Measurements from ENCODE around the gene CAAP1. TPM values are rescaled to one million over a fixed set of nuclear protein-coding genes. Genes with fewer than 3 reads are reported as not detected.
A peak's percentile ranks its signal among the peaks of the same experiment; 100 is the strongest.

Gene CAAP1
- total RNA-seq: 10 to 100 TPM; 19.0 to 20.4 TPM

GRCh38 chr9:26892251-26893029 is at the start of gene CAAP1:
CAAP1 (minus strand) TSS chr9:26892802; CDS start chr9:26892715, 87 bp downstream.
- Histone ChIP-seq H3K4me1 (ENCODE audit: control insufficient read depth in 1 of 2, low read depth in 2 of 2) (peaks cover 16 to 22% of the 10 kb centered on the region in 2 donors), H3K36me3 (no peaks in the 10 kb centered on the region), H3K4me3 (peak within 1 kb of the TSS; percentile 93), H3K9me3 (no peaks in the 10 kb centered on the region), H3K27me3 (replicated peaks; ENCODE audit: insufficient read depth) (no peaks in the 10 kb centered on the region), H3K27ac (peak within 1 kb of the TSS; percentile 93 to 98)
- DNase-seq (ENCODE audit: low spot score) (peak; percentile 78), ATAC-seq (ENCODE audit: insufficient number of reproducible peaks, low FRiP score, low read depth) (peak; percentile 80)
- peak; percentile 47 for TF ChIP-seq CTCF (IDR thresholded peaks at IDR 0.05)

GRCh38 chr9:26940779-26941178 is 48.2 kb upstream of the CAAP1 start:
- no peaks in the 10 kb centered on the region for H3K27me3 ChIP-seq (replicated peaks; ENCODE audit: insufficient read depth)
- peaks cover 16 to 28% of the 10 kb centered on the region in 2 donors for H3K4me1 ChIP-seq (ENCODE audit: control insufficient read depth in 1 of 2, low read depth in 2 of 2)
- no peak overlapping the region for H3K27ac ChIP-seq
- no peaks in the 10 kb centered on the region for H3K9me3 ChIP-seq
- DNase-seq (ENCODE audit: low spot score): no peak
- ATAC-seq (ENCODE audit: insufficient number of reproducible peaks, low FRiP score, low read depth): no peak
- no peak overlapping the region for H3K4me3 ChIP-seq
- no peak for TF ChIP-seq CTCF (IDR thresholded peaks at IDR 0.05)
- H3K36me3 ChIP-seq: no peaks in the 10 kb centered on the region

GRCh38 chr9:26939955-26940711 is 47.5 kb upstream of the CAAP1 start:
- Histone ChIP-seq H3K27ac (no peak overlapping the region), H3K36me3 (no peaks in the 10 kb centered on the region), H3K4me1 (ENCODE audit: control insufficient read depth in 1 of 2, low read depth in 2 of 2) (peaks cover 10 to 22% of the 10 kb centered on the region in 2 donors), H3K27me3 (replicated peaks; ENCODE audit: insufficient read depth) (no peaks in the 10 kb centered on the region), H3K4me3 (no peak overlapping the region), H3K9me3 (no peaks in the 10 kb centered on the region)
- TF ChIP-seq CTCF (IDR thresholded peaks at IDR 0.05): no peak
- ATAC-seq (ENCODE audit: insufficient number of reproducible peaks, low FRiP score, low read depth) (no peak), DNase-seq (ENCODE audit: low spot score) (no peak)

GRCh38 chr9:26937816-26938371 is 45.3 kb upstream of the CAAP1 start:
- no peaks in the 10 kb centered on the region for H3K36me3 ChIP-seq
- ATAC-seq (ENCODE audit: insufficient number of reproducible peaks, low FRiP score, low read depth) (no peak), DNase-seq (ENCODE audit: low spot score) (no peak)
- no peak for TF ChIP-seq CTCF (IDR thresholded peaks at IDR 0.05)
- no peaks in the 10 kb centered on the region for H3K27me3 ChIP-seq (replicated peaks; ENCODE audit: insufficient read depth)
- H3K4me1 ChIP-seq (ENCODE audit: control insufficient read depth in 1 of 2, low read depth in 2 of 2): peaks cover 3 to 6% of the 10 kb centered on the region in 2 donors
- H3K4me3 ChIP-seq: no peak overlapping the region
- no peak overlapping the region for H3K27ac ChIP-seq
- H3K9me3 ChIP-seq: no peaks in the 10 kb centered on the region

- H3K4me1 ChIP-seq (ENCODE audit: control insufficient read depth in 1 of 2, low read depth in 2 of 2): peaks cover 0 to 2% of the 10 kb centered on the region in 2 donors
- no peaks in the 10 kb centered on the region for H3K9me3 ChIP-seq
- no peak for ATAC-seq (ENCODE audit: insufficient number of reproducible peaks, low FRiP score, low read depth)
- peaks cover 8% of the 10 kb centered on the region for H3K36me3 ChIP-seq
- no peak overlapping the region for H3K27ac ChIP-seq
- H3K4me3 ChIP-seq: no peak overlapping the region
- no peak for TF ChIP-seq CTCF (IDR thresholded peaks at IDR 0.05)
- no peak for DNase-seq (ENCODE audit: low spot score)
- H3K27me3 ChIP-seq (replicated peaks; ENCODE audit: insufficient read depth): no peaks in the 10 kb centered on the region
These were observed 43.2 kb upstream of the CAAP1 start for GRCh38 chr9:26935847-26936246.
